Measurements from ENCODE around the gene RAB3GAP2.

- no peak for TF ChIP-seq CTCF (IDR thresholded peaks at IDR 0.05)
- TF ChIP-seq POLR2A (IDR thresholded peaks at IDR 0.05), result no peak
Observed at GRCh38 chr1:220235462-220235861, 36.8 kb downstream of the RAB3GAP2 start.

Measured in right lobe of liver (tissue), 4 donors.